ENCODE results near the gene SRGAP3.

SRGAP3 gene

GRCh38 chr3:9169956-9170850 is 79.2 kb downstream of the SRGAP3 start:
- DNase-seq: no peak

DNA sequence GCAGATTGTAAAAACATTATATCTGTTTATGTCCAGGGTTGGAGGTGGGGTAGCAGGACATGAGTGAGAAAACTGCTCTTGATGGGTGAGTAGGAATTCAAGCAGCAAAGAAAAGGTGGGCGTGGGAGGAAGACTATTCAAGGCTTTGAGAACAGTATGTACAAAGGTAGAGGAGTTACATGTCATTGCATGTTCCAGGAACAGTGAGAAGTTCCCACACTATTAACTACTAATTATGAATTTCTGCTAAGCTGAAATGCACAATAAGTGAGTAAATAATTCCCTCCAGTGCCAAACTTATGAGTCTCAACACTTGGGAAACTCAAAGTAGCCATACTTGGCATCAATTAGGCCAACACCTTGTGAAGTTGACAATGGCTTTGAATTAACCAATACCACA is 80.1 kb downstream of the SRGAP3 start:
- DNase-seq: no peak

DNA sequence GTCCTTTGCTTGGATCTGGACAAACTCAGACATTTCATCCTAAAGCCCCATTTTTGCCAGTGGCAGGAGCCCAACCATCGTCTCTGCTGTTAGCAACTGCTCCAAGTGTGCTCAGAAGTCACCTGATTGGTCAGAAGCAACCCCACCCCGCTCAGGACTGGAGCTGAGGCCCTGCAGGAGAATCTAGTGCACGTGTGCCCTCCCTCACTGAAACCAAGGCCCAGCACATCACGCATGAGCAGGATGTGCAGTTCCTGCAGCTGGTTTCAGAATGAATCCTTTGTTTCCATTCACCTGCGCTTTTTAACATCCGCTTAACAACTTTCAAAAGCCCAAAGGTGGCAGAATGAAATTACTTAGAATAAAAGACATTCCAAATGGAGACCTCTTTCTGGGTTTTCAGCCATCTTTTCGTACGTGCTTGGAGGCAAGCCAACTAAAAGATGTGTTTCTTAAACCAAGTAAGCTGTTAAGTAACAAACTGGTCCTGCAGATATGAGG is 81.2 kb downstream of the SRGAP3 start:
- no peak for DNase-seq

- DNase-seq: no peak
Measured at GRCh38 chr3:9167222-9167621, 82.2 kb downstream of the SRGAP3 start.

GRCh38 chr3:9165421-9165820 is 84.0 kb downstream of the SRGAP3 start:
- DNase-seq: no peak

GRCh38 chr3:9163289-9163688 is 86.2 kb downstream of the SRGAP3 start:
- no peak for DNase-seq

- DNase-seq: no peak
Measured at GRCh38 chr3:9161811-9162210, 87.6 kb downstream of the SRGAP3 start.

DNA sequence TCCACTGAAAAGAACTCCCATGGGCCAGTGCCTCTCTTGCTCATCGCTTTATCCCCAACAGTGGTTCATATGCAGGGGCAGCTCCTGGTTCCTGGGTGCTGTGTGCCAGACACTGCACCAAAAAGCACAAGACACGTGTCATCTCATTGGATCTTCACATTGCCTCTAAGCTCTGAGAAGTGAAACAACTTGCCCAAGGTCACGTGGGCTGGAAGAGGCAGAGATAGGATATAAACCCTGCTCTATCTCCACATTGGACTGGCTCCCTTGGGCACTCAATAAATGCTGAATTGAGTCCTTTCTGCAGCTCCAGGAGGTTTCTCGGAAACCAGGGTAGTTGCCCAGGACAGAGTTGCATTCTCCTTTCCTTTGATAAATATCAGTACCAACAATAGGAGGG is 88.1 kb downstream of the SRGAP3 start:
- no peak for DNase-seq

- DNase-seq: no peak
Measured at GRCh38 chr3:9158865-9159630, 90.4 kb downstream of the SRGAP3 start.

GRCh38 chr3:9157651-9158362 is 91.6 kb downstream of the SRGAP3 start:
- DNase-seq: no peak

DNA sequence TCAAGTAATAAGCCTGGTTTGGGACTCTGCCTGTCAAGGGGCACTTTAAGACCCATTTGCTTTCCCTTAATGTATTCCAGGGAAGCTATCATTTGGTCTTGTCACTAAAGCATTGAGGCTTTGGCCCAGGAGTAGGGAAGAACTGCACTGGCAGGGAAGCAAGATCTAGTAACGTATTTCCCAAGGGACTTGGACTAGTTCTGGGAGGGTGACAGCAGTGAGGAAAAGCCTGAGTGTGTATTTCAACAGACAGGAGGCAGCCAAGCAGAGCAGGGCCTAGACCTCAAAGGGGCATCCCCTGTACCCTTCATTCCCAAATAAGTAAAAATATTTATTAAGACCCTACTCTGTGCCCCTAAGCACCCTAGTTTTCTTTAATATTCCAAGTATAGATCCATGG is 92.8 kb downstream of the SRGAP3 start:
- DNase-seq: no peak

- DNase-seq: no peak
Measured at GRCh38 chr3:9155028-9155427, 94.4 kb downstream of the SRGAP3 start.

DNA sequence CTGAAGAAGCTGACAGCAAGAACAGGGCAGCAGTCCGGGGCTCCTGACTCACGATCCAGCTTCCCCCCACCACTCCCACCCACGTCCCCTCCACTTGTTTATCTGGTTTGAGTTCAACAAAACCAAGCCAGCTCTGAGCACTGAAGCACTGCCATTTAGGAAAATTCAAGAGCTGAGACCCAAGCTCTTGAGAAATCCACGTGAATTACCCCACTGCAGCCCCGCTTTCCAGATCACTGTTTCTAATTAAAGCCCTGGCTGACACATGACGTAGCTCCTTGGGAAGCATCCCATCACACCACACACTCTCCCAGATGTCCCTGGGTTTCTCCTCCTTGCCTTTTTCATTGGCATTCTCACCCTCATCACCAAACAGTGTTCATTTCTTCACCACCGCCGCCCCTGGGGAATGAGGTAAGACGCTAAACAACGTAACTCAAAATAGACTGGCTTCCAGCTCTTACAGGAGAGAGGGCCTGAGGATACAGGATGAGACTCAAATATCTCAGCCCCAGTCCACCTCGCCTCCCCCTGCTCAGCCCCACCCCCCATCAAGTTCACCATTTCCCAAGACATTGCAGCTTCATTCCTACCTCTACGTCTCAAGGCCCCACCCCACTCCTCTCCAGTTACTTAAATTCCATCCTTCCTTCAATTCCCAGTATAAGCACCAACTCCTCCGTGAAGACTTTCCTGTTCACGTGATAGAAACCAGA is 95.4 kb downstream of the SRGAP3 start:
- no peak for DNase-seq

DNA sequence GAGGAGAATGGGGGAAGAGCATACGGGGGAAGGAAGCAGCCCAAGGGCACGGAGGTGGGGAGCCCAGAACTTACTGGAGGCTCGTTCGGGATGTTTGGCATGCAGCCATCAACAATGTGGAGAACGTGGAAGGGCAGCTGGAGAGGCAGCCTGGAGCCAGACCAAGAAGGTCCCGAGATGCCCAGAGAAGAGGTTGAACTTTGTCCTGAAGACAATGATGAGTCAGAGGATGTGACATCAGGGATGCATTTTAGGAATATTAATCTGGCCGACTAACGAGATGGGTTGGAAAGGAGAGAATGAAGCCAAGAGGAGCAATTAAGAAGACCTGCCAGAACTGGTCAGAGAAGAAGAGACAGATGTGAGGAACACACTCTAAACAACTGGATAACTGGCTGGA is 98.2 kb downstream of the SRGAP3 start:
- DNase-seq: no peak

DNA sequence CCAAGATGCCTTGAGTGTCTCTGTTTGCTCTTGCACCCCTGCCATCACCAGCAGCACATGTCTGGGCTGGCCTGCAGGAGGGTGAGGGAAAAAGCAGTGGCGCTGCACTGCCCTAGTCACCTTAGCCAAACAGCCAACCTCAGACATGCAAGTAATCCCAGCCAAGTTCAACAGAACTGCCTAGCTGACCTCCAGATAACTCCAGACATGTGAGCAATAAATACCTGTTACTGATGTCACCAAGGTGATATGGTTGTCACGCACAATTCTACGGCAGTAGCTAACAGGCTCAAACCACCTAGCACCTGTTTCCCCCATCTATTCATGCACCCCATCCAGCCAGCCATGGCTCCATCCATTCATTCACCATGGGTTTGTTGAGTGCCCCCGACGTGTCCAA is 99.9 kb downstream of the SRGAP3 start:
- DNase-seq: no peak

DNA sequence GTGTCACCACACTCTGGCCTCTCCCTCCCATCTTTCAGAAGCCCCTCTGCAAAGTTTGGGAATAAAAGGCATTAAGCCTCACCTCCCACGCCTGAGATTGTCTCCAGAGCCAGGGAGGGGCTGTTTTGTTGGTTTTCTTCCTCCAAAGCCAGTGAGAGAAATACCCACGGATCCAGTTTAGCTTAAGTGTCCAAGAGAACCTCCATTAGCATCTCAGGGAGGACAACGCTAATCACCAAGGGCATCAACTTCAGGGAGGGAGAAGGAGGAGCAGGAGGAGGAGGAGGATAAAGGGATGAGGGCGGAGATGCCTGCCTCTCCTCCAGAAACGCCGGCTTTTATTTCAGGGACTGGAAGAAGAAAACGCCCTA is 101.6 kb downstream of the SRGAP3 start:
- DNase-seq: no peak

GRCh38 chr3:9147215-9147895 is 102.1 kb downstream of the SRGAP3 start:
- DNase-seq: no peak

GRCh38 chr3:9146367-9147071 is 102.9 kb downstream of the SRGAP3 start:
- no peak for DNase-seq

- no peak for DNase-seq
Measured at GRCh38 chr3:9143184-9143583, 106.3 kb downstream of the SRGAP3 start.

- no peak for DNase-seq
Measured at GRCh38 chr3:9142362-9142761, 107.1 kb downstream of the SRGAP3 start.

GRCh38 chr3:9141928-9142289 is 107.5 kb downstream of the SRGAP3 start:
- no peak for DNase-seq

GRCh38 chr3:9139366-9139765 is 110.1 kb downstream of the SRGAP3 start:
- no peak for DNase-seq
